ENCODE results near the gene MPI. TPM values are rescaled to one million over a fixed set of nuclear protein-coding genes. Genes with fewer than 3 reads are reported as not detected.

The MPI gene
- total RNA-seq, 1 donor from 2014 or later, result 35.0 TPM

GRCh38 chr15:74870436-74871215, 19.2 kb upstream of the MPI start:
- no peak for TF ChIP-seq CTCF (IDR thresholded peaks at IDR 0.05; ENCODE audit: insufficient read depth, low read length, severe bottlenecking)
- no peak overlapping the region for H3K4me3 ChIP-seq (ENCODE audit: low read depth, low read length)
- peak; percentile 47 for DNase-seq (ENCODE audit: low read depth)
- peaks cover 4% of the 10 kb centered on the region for H3K36me3 ChIP-seq (ENCODE audit: control insufficient read depth, insufficient read depth, low read length)
- H3K27me3 ChIP-seq (ENCODE audit: control insufficient read depth, insufficient read depth, low read length), result no peaks in the 10 kb centered on the region
- no peak for FAIRE-seq

GRCh38 chr15:74872702-74873035, 17.2 kb upstream of the MPI start:
- Histone ChIP-seq H3K27me3 (ENCODE audit: control insufficient read depth, insufficient read depth, low read length) (no peaks in the 10 kb centered on the region), H3K36me3 (ENCODE audit: control insufficient read depth, insufficient read depth, low read length) (peaks cover 3% of the 10 kb centered on the region), H3K4me3 (ENCODE audit: low read depth, low read length) (peak overlapping the region; percentile 73)
- FAIRE-seq, result no peak
- no peak for TF ChIP-seq CTCF (IDR thresholded peaks at IDR 0.05; ENCODE audit: insufficient read depth, low read length, severe bottlenecking)
- no peak for DNase-seq (ENCODE audit: low read depth)

- Histone ChIP-seq H3K4me3 (ENCODE audit: low read depth, low read length) (peak within 1 kb of the TSS; percentile 73), H3K36me3 (ENCODE audit: control insufficient read depth, insufficient read depth, low read length) (peaks cover 2% of the 10 kb centered on the region), H3K27me3 (ENCODE audit: control insufficient read depth, insufficient read depth, low read length) (no peaks in the 10 kb centered on the region)
- DNase-seq (ENCODE audit: low read depth), result peak; percentile 89
- TF ChIP-seq CTCF (IDR thresholded peaks at IDR 0.05; ENCODE audit: insufficient read depth, low read length, severe bottlenecking), result no peak
- no peak for FAIRE-seq
Measured at GRCh38 chr15:74873036-74873755, 16.6 kb upstream of the MPI start, which contains the start of gene SCAMP2. Gene SCAMP2 (minus strand): TSS chr15:74873365. CDS start chr15:74873255, 110 bp downstream.

GRCh38 chr15:74873756-74874424, 16.0 kb upstream of the MPI start:
- no peak for TF ChIP-seq CTCF (IDR thresholded peaks at IDR 0.05; ENCODE audit: insufficient read depth, low read length, severe bottlenecking)
- FAIRE-seq, result no peak
- no peak for DNase-seq (ENCODE audit: low read depth)
- no peaks in the 10 kb centered on the region for H3K27me3 ChIP-seq (ENCODE audit: control insufficient read depth, insufficient read depth, low read length)
- H3K36me3 ChIP-seq (ENCODE audit: control insufficient read depth, insufficient read depth, low read length), result peaks cover 2% of the 10 kb centered on the region
- peak overlapping the region; percentile 73 for H3K4me3 ChIP-seq (ENCODE audit: low read depth, low read length)

- Histone ChIP-seq H3K27me3 (ENCODE audit: control insufficient read depth, insufficient read depth, low read length) (no peaks in the 10 kb centered on the region), H3K36me3 (ENCODE audit: control insufficient read depth, insufficient read depth, low read length) (no peaks in the 10 kb centered on the region), H3K4me3 (ENCODE audit: low read depth, low read length) (no peak overlapping the region)
- no peak for DNase-seq (ENCODE audit: low read depth)
- TF ChIP-seq CTCF (IDR thresholded peaks at IDR 0.05; ENCODE audit: insufficient read depth, low read length, severe bottlenecking), result no peak
- no peak for FAIRE-seq
Measured at GRCh38 chr15:74878273-74878672, 11.6 kb upstream of the MPI start.

Measured in bronchial epithelial cell (primary cell).